A673 (cell line): ENCODE results near the gene ZFP3.
"Not testable (repeated sequence)": the region's sequence is repeated elsewhere in the genome, so short reads cannot be mapped to it uniquely, and the experiment has no call there.

Experiments
- EZH2 ChIP-seq: fragments of 200-600 bp; sonication (generic); IDR thresholded peaks from 2 replicates; pipeline ENCODE4 v1.6.1; 2017; ENCODE audit warnings: borderline replicate concordance, low read depth, mild to moderate bottlenecking, mixed read lengths, antibody characterized with exemption, low read length; ENCODE audit not compliant: poor library complexity, severe bottlenecking
- TF ChIP-seq, protein P1 (sequence below): fragments of 300-800, 200-600 bp; sonication (generic); conservative IDR thresholded peaks from 2 replicates; pipeline ENCODE4 v1.5.1; 2017; ENCODE audit warnings: low read depth, mild to moderate bottlenecking, antibody characterized with exemption, low read length, moderate library complexity, mixed read lengths

DNA sequence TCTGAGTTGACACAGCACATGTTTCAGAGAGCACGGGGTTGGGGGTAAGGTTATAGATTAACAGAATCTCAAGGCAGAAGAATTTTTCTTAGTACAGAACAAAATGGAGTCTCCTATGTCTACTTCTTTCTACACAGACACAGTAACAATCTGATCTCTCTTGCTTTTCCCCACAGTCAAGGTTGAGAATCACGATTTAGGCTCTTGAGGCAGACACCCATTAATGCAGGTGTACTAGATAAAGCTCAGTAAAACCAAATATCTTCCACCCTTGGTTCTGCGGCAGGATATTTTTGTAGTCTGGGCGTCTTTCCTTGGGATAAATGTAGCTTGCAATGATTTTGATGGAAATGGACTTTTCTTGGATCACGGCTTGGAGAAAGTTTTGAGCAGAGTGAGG is 2.8 kb upstream of the ZFP3 start:
- TF ChIP-seq, protein P1, sequence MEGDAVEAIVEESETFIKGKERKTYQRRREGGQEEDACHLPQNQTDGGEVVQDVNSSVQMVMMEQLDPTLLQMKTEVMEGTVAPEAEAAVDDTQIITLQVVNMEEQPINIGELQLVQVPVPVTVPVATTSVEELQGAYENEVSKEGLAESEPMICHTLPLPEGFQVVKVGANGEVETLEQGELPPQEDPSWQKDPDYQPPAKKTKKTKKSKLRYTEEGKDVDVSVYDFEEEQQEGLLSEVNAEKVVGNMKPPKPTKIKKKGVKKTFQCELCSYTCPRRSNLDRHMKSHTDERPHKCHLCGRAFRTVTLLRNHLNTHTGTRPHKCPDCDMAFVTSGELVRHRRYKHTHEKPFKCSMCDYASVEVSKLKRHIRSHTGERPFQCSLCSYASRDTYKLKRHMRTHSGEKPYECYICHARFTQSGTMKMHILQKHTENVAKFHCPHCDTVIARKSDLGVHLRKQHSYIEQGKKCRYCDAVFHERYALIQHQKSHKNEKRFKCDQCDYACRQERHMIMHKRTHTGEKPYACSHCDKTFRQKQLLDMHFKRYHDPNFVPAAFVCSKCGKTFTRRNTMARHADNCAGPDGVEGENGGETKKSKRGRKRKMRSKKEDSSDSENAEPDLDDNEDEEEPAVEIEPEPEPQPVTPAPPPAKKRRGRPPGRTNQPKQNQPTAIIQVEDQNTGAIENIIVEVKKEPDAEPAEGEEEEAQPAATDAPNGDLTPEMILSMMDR: not testable (repeated sequence)
- not testable (repeated sequence) for TF ChIP-seq EZH2
